Activated CD4-positive, alpha-beta T cell treated with anti-CD3 and anti-CD28 coated beads for 24 hours (primary cell): ENCODE measurements around the gene CMPK2.
A peak's percentile ranks its signal among the peaks of the same experiment; 100 is the strongest.
"Not testable (repeated sequence)": the region's sequence is repeated elsewhere in the genome, so short reads cannot be mapped to it uniquely, and the experiment has no call there.

Experiments used
- DNase-seq, 2 donors: peaks; one replicate each; pipeline ENCODE4 v3.0.0-alpha.2; 2020; ENCODE audit warnings: low read depth in 2 of 2

The CMPK2 gene, protein sequence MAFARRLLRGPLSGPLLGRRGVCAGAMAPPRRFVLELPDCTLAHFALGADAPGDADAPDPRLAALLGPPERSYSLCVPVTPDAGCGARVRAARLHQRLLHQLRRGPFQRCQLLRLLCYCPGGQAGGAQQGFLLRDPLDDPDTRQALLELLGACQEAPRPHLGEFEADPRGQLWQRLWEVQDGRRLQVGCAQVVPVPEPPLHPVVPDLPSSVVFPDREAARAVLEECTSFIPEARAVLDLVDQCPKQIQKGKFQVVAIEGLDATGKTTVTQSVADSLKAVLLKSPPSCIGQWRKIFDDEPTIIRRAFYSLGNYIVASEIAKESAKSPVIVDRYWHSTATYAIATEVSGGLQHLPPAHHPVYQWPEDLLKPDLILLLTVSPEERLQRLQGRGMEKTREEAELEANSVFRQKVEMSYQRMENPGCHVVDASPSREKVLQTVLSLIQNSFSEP

DNA sequence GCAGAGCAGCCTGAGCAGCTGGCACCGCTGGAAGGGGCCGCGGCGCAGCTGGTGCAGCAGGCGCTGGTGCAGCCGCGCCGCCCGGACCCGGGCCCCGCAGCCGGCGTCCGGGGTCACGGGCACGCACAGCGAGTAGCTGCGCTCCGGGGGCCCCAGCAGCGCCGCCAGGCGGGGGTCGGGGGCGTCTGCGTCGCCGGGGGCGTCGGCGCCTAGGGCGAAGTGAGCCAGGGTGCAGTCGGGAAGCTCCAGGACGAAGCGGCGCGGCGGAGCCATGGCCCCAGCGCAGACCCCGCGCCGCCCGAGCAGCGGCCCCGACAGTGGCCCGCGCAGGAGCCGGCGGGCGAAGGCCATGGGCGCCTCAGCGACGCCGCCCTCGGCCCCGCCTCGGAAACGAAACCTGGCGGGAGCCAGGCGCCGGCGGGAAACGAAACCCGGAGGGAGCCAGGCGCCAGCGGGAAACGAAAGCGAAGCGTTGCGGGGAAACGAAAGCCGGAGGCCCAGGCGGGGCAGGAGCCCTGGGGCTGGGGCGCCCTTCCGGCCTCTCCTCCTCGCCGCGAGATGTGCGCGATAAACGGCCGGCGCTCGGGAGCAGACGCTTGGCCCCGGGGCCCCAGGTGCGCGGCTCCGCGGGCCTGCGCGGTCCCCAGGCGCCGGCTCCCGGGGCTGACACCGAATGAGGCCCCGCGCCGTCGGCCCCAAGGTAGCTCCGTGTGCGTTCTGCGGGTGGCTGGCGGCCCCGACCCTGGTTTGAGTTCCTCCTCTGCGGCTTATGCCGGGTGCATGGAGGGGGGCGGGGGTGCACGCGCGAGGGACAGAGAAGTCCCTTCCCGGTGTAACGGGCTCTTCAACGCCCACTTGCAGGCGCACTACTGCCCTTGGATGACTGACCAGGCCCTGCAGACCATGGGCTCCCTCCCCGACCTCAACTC is at the start of gene CMPK2:
Gene CMPK2 (minus strand): TSS at position 562 of the 929 bp plus-strand sequence. CDS start 211 bp downstream, at position 351.
- DNase-seq = peak; percentile 49 to 59

GRCh38 chr2:6915399-6915798 is 49.7 kb upstream of the CMPK2 start:
- no peak for DNase-seq

DNA sequence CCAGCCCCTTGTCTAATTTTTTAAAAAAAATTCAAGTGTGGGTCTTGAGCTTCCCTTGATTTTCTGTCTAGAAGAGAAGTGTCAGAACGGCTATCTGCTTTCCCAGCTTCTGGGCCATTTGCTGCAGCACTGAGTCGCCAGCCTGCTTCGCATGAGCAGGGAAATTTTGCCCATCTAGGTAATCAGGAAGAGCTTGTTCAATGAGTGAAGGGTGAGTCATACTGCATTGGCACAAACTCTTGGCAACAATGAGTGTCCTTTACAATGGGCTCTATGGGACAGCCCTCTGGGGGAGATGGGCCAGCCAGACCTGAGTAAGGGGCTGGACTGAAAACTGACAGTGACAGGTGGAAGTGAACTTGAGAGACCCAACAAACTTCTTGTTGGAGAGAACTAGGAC is 49.1 kb upstream of the CMPK2 start:
- DNase-seq = no peak

- DNase-seq = peak in 1 of 2 donors; percentile 20
Measured at GRCh38 chr2:6913415-6914157, 47.9 kb upstream of the CMPK2 start.

- no peak for DNase-seq
Measured at GRCh38 chr2:6911721-6912120, 46.0 kb upstream of the CMPK2 start.

DNA sequence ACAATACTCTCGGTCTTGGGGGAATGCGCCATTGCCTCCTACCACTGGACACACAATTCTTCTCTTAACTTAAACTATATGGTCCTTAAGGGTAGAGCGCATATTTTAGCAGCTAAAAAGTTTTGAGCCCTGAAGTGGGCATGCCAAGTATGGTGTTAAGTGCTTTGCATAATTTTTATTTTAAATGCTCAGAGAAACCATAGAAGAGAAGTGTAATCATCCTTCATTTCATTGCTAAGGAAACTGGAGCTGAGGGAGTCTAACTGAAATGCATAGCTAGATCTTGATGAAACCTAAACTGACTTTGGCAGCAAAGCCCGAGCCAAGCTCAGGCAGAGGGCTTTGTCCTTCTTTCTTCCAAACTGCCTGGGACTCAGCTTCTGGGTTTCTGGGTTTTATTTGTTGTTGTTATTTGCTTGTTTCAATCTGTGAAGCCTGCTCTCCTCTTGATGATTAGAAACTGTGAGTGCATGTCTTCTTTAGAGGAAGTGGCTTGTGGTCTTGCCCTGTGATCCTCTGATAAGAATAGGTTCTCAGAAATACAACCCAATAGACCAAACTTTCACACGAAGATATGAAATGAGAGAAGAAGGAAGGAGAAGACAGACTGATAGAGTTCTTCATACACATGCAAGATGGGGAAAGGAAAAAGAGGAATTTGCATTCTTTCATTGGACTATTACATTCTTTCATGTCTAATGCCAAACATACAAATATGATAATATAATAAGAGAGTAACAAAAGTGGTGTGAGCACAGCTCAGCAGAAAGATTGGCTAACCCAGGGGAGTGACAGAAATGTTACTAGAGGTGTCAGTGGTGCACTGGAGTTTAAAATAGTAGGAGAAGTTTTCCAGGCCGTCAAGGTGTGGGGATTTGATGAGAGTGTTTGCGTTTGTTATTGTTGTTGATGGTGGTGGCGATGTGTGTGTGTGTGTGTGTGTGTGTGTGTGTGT is 44.0 kb upstream of the CMPK2 start:
- no peak for DNase-seq

GRCh38 chr2:6908291-6908690 is 42.6 kb upstream of the CMPK2 start:
- no peak for DNase-seq

GRCh38 chr2:6906165-6906741 is 40.5 kb upstream of the CMPK2 start:
- no peak for DNase-seq

DNA sequence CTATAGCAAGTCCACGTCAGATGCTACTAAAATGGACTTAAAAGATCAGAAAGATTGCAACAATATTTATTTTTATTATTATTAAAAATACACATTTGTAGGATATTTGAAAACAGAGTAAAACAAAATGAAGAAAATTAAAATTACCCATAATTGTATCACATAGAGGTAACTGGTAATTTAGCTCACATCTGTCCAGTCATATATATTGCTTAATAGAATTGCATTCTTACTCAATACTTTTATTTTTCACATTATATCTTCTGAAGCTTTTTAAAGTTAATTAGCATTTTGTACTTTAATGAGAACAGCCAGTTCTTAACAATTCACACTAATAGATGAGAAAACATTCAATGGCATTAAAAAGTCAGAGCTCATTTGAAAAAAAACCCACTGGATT is 40.0 kb upstream of the CMPK2 start:
- DNase-seq = no peak

- not testable (repeated sequence) for DNase-seq
Measured at GRCh38 chr2:6902581-6902980, 36.9 kb upstream of the CMPK2 start.

GRCh38 chr2:6896930-6897759 is 31.4 kb upstream of the CMPK2 start:
- no peak for DNase-seq

DNA sequence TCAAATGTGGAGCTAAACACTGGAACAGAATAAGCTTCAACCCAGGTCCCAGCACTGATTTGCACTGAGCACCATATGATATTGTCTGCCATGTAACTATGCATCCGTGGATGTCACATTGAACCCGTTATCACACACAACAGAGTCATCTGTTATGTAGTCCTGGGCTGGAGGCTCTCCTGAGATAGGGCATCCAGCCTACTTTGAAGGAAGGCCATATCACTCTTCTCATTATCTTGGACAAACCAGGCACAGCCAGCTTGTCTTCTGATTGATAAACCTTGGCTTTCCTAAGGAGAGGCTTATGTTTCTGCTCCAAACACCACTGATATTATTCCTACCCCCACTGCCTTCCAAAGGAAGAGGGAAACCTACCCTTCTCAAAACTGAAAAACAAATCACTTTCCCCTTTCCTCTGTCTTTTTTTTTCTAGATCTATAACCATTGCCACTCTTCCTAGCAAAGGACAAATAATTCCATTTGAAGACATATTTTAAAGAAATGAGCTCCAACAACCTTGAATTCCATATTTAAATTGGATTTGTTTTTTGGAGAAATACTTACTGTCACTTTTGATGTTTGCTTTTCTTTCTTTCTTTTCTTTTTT is 28.3 kb upstream of the CMPK2 start:
- no peak for DNase-seq

- DNase-seq = no peak
Measured at GRCh38 chr2:6888724-6889123, 23.0 kb upstream of the CMPK2 start.

GRCh38 chr2:6887751-6888192 is 22.1 kb upstream of the CMPK2 start:
- no peak for DNase-seq

DNA sequence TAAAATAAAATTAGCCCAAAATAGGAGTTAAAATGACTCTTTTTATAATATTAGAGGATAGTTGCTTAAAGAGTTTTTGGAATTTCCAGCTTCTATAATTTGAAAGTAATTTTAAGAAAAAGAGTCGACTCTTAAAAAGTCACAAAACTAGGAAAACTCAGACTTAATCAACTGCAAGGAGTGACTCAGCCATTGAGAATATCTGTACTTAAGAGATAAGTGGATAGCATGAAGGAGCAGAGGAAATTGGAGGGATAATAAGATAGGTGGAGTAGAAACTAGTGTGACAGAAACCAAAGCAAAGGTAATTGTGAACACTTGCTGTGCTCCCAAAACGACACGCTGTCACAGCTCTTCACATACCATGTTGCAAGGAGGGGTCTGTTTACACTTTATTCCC is 20.3 kb upstream of the CMPK2 start:
- no peak for DNase-seq

DNA sequence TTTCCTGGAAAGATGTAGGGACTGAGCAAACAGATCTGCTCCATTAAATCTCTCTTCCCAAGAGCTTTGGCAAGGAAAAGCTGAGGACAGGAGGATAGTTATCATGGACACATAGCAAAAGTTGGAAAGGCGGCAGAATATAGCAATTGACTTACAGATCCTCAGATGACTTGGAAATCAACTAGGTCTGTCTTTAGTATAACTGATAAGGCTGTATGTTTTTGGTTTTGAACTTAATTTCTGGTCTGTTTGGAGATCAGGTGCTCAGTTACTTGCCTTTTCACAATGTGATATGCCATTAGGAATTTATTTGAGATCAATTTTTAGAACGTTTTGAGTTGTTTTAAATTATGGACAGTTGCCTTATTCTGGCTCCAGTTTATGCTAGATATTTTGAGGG is 19.8 kb upstream of the CMPK2 start:
- DNase-seq = no peak

- DNase-seq = no peak
Measured at GRCh38 chr2:6883448-6884122, 17.9 kb upstream of the CMPK2 start.

DNA sequence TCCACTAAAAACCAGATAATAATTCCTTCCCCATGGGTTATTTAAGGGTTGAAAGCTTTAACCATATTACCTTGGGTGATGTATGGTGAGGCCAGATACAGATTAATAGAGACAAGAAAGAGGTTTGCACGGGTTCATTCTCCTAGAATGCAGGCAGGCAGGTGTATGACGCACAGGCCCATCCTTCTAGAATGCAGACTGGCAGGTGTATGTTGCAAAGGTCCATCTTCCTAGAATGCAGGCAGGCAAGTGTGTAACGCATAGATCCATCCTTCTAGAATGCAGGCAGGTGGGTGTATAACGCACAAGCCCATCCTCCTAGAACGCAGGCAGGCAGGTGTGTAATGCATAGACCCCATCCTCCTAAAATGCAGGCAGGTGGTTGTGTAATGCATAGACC is 15.8 kb upstream of the CMPK2 start:
- DNase-seq = no peak
